Choroid plexus epithelial cell (primary cell): Measurements from ENCODE around the gene G6PC2.

Experiments used
- DNase-seq: peaks from one replicate; pipeline ENCODE4 v3.0.0-alpha.2; 2010; ENCODE audit warnings: low read depth
- H3K4me3 ChIP-seq: 2 replicates; pipeline ENCODE4 v1.5.1; 2011; ENCODE audit warnings: low read depth, mild to moderate bottlenecking, control low read depth, low read length, moderate library complexity
- CTCF ChIP-seq: conservative IDR thresholded peaks from 2 replicates; pipeline ENCODE4 v1.5.1; 2011; ENCODE audit warnings: low read depth, mild to moderate bottlenecking, control low read depth, inconsistent platforms, low read length, moderate library complexity

Gene G6PC2

GRCh38 chr2:168956392-168956791 lies 55.3 kb downstream of the G6PC2 start:
- no peak for TF ChIP-seq CTCF
- no peak overlapping the region for H3K4me3 ChIP-seq
- no peak for DNase-seq
